Spinal cord (tissue), 10 donors: ENCODE results near the gene MCTP2. TPM values are rescaled to one million over a fixed set of nuclear protein-coding genes. Genes with fewer than 3 reads are reported as not detected.

Experiments
- DNase-seq, 6 donors: peaks; one replicate each; pipeline versions ENCODE4 v3.0.0 to v3.0.0-alpha.2; 2013 to 2015; ENCODE audit warnings: low spot score in 6 of 6, low read depth in 4 of 6
- H3K27ac ChIP-seq: one replicate; pipeline ENCODE4 v1.5.1; 2013; ENCODE audit warnings: low read depth, low read length, control low read depth
- H3K27me3 ChIP-seq: one replicate; pipeline ENCODE4 v1.6.1; 2013; ENCODE audit warnings: low read length; ENCODE audit not compliant: control insufficient read depth, insufficient read depth
- H3K36me3 ChIP-seq: one replicate; pipeline ENCODE4 v1.6.1; 2013; ENCODE audit warnings: low read length; ENCODE audit not compliant: control insufficient read depth, insufficient read depth
- H3K4me1 ChIP-seq: one replicate; pipeline ENCODE4 v1.6.1; 2013; ENCODE audit warnings: low read length; ENCODE audit not compliant: control insufficient read depth, insufficient read depth
- H3K4me3 ChIP-seq: one replicate; pipeline ENCODE4 v1.5.1; 2013; ENCODE audit warnings: low read depth, low read length, control low read depth
- H3K9me3 ChIP-seq: one replicate; pipeline ENCODE4 v1.6.1; 2013; ENCODE audit warnings: low read length; ENCODE audit not compliant: control insufficient read depth, insufficient read depth
- WGBS: methylation state at CpG from one replicate; pipeline ENCODE4 v1.1.5; 2013; ENCODE audit warnings: missing lambda C conversion rate; ENCODE audit not compliant: insufficient coverage; 5-methylcytosine and 5-hydroxymethylcytosine counted together
- polyA plus RNA-seq, 2 donors: library from polyadenylated mRNA; unstranded; fragments of 120-200 nt; gene quantifications; one replicate each; pipeline ENCODE4 v1.2.1, GENCODE V29; 2013; ENCODE audit not compliant: insufficient read length in 2 of 2
- total RNA-seq, 2 donors: library from RNA; depleted of rRNA in 1 of 2; stranded (reverse); fragments of 120-200 nt in 1 of 2; fragments of >200 nt in 1 of 2; gene quantifications; one replicate each; pipeline versions ENCODE4 v1.2.3 to v1.2.4, GENCODE V29; 2013 to 2014
- donor health status: healthy.

Gene MCTP2
- total and polyA plus RNA-seq, 4 donors = 0.76 to 12.4 (median 4.1) TPM

DNA sequence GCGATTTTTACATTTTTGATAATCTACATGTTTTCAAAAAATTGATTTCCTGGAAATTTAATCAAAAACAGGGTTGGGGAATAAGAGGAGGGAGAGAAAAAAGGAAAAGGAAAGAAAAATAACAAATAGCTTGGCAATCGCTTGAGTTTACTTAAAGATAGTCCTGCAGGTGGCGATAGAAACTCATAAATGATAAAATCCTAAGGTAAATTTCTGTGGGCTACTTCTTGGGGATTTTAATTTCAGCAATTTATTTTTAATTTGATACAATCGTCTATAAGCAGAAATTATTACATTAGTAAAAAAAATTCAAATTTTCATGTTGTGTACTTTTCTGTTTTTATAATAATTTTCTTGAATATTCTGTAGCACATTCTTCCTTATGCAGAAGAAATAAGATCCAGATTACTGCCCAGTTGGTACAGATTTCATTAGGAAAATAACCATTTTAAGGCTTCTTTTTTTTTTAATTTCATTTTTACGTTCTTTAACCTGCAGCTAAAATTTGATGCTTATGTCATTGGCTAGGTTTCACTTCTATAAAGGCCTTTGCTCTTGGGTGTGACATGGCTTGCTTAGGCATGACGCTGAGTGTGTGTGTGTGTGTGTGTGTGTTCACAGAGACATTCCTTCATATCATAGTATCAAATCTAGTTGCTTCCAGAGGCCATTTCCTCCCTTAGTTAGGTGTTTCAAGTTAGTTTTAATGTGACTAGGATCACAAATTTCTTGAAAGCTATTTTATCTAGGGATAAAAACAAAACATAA is 181.8 kb downstream of the MCTP2 start:
- no peak overlapping the region for H3K4me3 ChIP-seq
- DNase-seq = peak in 5 of 6 donors; percentile 26 to 92 (median 62)
- H3K36me3 ChIP-seq = no peaks in the 10 kb centered on the region
- no peak overlapping the region for H3K27ac ChIP-seq
- H3K27me3 ChIP-seq = no peaks in the 10 kb centered on the region
- no CpG with 5 or more reads among the region's 6 CpGs for WGBS
- H3K4me1 ChIP-seq = no peaks in the 10 kb centered on the region
- H3K9me3 ChIP-seq = no peaks in the 10 kb centered on the region

DNA sequence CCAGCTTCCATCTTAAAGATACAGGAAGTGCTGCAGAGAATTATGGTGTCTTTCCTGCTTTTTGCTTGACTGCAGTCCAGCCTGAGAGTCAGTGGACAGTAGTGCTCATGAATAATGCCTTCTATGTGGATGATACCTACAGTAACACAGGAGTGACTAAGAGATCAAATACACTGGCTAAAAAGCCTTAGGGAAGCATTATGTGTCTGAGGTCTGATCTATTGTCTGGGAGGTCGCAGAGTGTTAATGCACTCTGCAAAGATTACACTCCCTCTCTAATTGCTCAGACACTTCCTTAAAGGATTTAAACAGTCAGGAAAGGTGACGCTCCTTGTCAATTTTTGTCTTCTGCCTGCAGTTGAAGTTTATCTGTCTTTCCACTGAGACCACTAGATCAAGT is 183.6 kb downstream of the MCTP2 start:
- Histone ChIP-seq H3K4me1 (no peaks in the 10 kb centered on the region), H3K27ac (no peak overlapping the region), H3K4me3 (no peak overlapping the region), H3K9me3 (no peaks in the 10 kb centered on the region), H3K27me3 (no peaks in the 10 kb centered on the region), H3K36me3 (no peaks in the 10 kb centered on the region)
- WGBS = no CpG with 5 or more reads among the region's 2 CpGs
- peak in 1 of 6 donors; percentile 34 for DNase-seq

DNA sequence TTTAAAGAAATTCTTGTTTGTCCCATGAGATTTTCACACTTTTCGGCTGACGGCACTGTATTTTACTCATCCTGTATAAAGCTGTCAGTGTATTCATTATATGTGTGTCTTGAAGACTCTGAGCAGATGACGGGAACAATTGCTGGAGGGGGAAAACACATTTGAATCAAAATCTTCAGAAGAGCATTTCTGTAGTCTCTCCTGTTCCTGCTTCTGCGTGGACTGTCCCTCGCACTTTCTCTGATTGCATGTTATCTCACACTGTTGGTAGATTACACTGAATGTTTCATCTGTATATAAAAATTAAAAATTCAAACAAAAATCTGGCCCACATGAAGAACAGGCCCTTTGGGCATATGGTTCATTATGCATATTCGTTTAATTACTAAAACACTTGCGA is 184.9 kb downstream of the MCTP2 start:
- Histone ChIP-seq H3K36me3 (no peaks in the 10 kb centered on the region), H3K27ac (no peak overlapping the region), H3K4me3 (no peak overlapping the region), H3K27me3 (no peaks in the 10 kb centered on the region), H3K4me1 (no peaks in the 10 kb centered on the region), H3K9me3 (no peaks in the 10 kb centered on the region)
- no CpG with 5 or more reads among the region's 7 CpGs for WGBS
- DNase-seq = peak in 2 of 6 donors; percentile 17 to 77

DNA sequence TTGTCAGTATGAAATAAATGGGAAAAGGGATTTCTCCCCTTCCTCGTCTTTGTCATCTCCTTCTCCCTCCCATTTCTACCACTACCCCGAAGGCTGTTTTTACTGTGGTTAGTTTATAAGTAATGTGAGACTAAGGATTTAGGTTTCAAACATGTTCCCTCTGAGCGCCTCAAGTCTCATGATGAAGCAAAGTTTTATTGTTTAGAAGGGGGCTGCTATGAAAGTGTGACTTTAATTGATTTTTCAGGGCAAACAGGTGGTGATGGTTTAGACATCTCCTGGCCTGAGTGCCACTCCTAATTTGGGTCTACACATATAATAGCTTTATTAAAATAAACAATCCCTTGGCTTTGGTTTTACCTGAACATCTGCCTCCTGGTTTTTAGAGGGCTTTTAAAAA is 185.5 kb downstream of the MCTP2 start:
- Histone ChIP-seq H3K9me3 (no peaks in the 10 kb centered on the region), H3K4me3 (no peak overlapping the region), H3K27ac (no peak overlapping the region), H3K4me1 (no peaks in the 10 kb centered on the region), H3K27me3 (no peaks in the 10 kb centered on the region), H3K36me3 (no peaks in the 10 kb centered on the region)
- WGBS = 100% methylated on average over 1 of the region's 3 CpGs
- DNase-seq = peak in 1 of 6 donors; percentile 26

DNA sequence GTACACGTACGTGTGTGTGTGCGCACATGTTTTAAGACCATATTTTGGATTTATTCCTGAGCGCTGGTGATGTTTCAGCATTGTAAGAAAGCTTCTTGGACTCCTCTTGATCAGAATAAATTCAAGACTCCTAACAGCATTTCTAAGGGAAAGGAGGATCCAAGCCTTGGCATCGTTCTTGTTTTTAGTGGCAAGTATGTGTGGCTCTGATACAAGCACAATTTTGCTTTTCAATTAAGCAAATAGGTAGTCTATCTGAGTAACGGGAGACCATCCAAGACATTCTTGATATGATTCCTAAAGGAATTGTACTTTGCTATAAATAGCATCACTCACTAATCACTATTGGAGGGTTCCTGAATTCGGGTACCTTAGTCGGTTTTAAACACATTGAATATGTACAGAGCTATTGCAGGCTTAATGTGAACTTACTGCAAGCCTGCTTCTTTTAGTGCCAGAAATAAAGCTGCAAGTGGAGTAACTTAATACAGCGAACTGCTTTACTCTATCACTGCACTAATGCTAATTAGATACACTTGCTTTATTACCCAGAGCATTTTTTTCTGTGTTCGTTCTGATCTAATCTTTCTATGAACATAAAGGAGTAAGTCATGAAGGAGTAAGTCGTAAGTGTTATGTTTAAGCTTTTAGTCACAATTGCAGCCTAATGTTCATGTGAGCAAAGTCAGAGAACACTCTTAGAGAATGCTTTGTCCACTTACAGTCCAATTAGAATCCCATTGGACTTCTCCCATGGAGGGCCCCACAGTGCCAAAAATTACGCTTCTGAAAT is 186.3 kb downstream of the MCTP2 start:
- Histone ChIP-seq H3K27me3 (no peaks in the 10 kb centered on the region), H3K4me3 (no peak overlapping the region), H3K36me3 (no peaks in the 10 kb centered on the region), H3K27ac (no peak overlapping the region), H3K4me1 (no peaks in the 10 kb centered on the region), H3K9me3 (no peaks in the 10 kb centered on the region)
- WGBS = no CpG with 5 or more reads among the region's 12 CpGs
- peak in 2 of 6 donors; percentile 65 to 89 for DNase-seq

DNA sequence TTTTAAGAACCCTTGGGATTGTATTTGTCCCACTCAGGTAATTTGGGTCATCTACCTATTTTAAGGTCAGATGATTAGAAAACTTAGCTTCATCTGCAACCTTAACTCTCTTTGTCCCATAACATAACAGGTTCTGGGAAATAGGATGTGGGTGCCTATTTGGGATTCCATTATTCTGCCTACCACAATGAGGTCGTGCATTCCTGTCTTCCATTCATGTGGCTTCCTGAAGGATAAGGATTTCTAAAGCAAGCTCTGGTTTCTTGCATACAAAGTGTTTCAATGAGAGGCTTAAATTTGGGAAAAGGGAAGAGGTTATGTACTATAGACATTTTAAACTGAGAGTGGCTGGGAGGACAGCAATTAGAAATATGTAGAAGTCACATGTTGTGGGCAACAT is 190.3 kb downstream of the MCTP2 start:
- Histone ChIP-seq H3K4me1 (no peaks in the 10 kb centered on the region), H3K4me3 (no peak overlapping the region), H3K36me3 (no peaks in the 10 kb centered on the region), H3K27me3 (no peaks in the 10 kb centered on the region), H3K27ac (no peak overlapping the region), H3K9me3 (no peaks in the 10 kb centered on the region)
- WGBS = no CpG with 5 or more reads among the region's 1 CpG
- DNase-seq = no peak

DNA sequence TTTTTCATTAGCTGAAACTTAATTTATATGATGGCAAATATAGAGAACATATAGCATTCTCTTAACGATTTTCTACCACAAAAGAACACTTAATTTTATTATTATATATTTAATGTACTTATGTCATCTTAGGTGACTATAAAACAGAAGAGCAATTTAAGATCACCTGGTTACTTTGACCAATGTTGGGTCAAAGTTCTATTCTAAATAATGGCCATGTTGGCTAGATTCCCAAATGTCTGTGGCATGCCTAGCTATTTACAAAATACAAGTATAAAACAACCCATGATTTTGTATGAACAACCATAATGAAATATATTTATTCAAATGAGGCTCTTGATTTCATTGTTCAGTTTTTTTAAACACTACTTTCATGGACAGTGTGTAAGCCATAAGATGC is 200.9 kb downstream of the MCTP2 start:
- no peak for DNase-seq
- no peaks in the 10 kb centered on the region for H3K9me3 ChIP-seq
- WGBS = no CpG with 5 or more reads among the region's 1 CpG
- H3K4me3 ChIP-seq = no peak overlapping the region
- H3K36me3 ChIP-seq = no peaks in the 10 kb centered on the region
- no peaks in the 10 kb centered on the region for H3K4me1 ChIP-seq
- H3K27ac ChIP-seq = no peak overlapping the region
- no peaks in the 10 kb centered on the region for H3K27me3 ChIP-seq

DNA sequence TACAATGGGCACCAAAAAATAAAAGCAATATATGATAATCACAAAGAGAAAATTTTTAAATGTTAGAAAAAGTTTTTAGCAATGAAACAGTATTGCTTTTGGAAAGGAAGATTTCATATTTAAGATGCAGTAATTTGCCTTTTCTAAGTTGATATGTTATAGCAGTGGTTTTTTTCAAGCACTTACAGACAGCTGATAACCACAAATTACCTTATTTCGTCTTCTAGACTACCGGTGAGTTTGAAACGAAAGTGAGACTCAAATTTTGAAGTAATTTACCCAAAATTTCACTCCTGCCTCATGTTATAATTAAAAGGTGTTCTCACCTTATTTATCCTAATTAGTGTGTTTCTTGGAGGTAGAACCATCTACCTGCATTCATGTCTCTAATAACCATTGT is 207.8 kb downstream of the MCTP2 start:
- DNase-seq = no peak
- Histone ChIP-seq H3K4me3 (no peak overlapping the region), H3K27me3 (no peaks in the 10 kb centered on the region), H3K4me1 (no peaks in the 10 kb centered on the region), H3K9me3 (no peaks in the 10 kb centered on the region), H3K36me3 (no peaks in the 10 kb centered on the region), H3K27ac (no peak overlapping the region)
- no CpG with 5 or more reads among the region's 3 CpGs for WGBS

DNA sequence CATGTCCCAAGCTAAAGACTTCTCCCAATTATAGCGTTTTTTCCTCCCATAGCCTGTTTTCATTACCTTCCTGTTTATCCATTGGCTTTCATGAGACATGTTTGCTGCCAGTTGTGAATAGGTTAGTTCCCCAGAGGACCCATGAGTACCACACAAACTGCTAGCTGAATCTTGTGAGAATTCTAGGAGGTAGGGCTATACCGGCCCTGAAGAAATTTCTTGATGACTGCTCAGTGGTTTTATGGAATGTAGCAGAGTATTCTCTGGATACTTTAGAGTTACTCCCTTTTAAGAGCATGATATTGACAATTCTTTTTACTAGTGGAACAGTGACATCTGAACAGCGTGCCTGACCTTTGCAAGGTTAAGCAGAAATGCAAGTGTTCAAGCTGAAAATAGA is 210.4 kb downstream of the MCTP2 start:
- Histone ChIP-seq H3K36me3 (no peaks in the 10 kb centered on the region), H3K27ac (no peak overlapping the region), H3K4me1 (no peaks in the 10 kb centered on the region), H3K9me3 (no peaks in the 10 kb centered on the region), H3K4me3 (no peak overlapping the region), H3K27me3 (no peaks in the 10 kb centered on the region)
- peak in 1 of 6 donors; percentile 5 for DNase-seq
- WGBS = no CpG with 5 or more reads among the region's 3 CpGs

DNA sequence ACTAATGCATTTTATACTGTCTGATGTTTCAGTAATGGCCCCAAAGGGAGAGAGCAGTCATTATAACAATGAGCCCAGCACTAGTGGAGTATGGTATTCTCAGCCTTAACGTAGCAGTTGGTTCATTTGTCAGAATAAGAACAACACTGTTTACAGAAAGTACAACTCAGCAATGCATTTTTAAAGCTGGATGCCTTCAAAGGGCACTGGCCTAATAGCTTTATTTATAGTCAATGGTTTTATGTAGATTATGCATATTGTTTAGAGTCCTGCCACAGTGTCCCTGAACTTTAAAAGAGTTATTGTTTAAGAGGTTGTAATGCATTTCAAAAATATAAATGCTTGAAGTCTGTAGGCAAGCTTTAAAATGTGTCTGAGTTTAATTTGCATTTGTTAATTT is 211.1 kb downstream of the MCTP2 start:
- DNase-seq = peak in 1 of 6 donors; percentile 39

More for the DNA sequence above, 211.1 kb downstream of the MCTP2 start:
- Histone ChIP-seq H3K27me3 (no peaks in the 10 kb centered on the region), H3K4me1 (no peaks in the 10 kb centered on the region), H3K27ac (no peak overlapping the region), H3K9me3 (no peaks in the 10 kb centered on the region), H3K36me3 (no peaks in the 10 kb centered on the region), H3K4me3 (no peak overlapping the region)
- WGBS = no CpG with 5 or more reads among the region's 1 CpG
